ENCODE measurements around the gene PAK1. TPM values are rescaled to one million over a fixed set of nuclear protein-coding genes. Genes with fewer than 3 reads are reported as not detected.

The PAK1 gene
- polyA plus RNA-seq, 1 donor (not counting 4 experiments of a cell fraction or from before 2014, with no cell fraction given) = 78.2 TPM

GRCh38 chr11:77377734-77378133, 96.2 kb downstream of the PAK1 start:
- Histone ChIP-seq H3K4me2 (ENCODE audit: control insufficient read depth, extremely low read depth, insufficient read depth, low read depth, low read length) (no peak overlapping the region), H3K36me3 (ENCODE audit: control insufficient read depth in 2 of 2, extremely low read depth in 1 of 2, insufficient read depth in 2 of 2, low read length in 2 of 2) (peaks cover 0 to 6% of the 10 kb centered on the region in 2 experiments), H2AFZ (ENCODE audit: control insufficient read depth, low read length) (no peak overlapping the region), H3K4me3 (ENCODE audit: control insufficient read depth in 2 of 3, extremely low read depth in 1 of 3, insufficient read depth in 2 of 3, low read depth in 1 of 3, low read length in 3 of 3) (no peak overlapping the region), H3K9me3 (ENCODE audit: control insufficient read depth, low read depth, low read length) (no peaks in the 10 kb centered on the region), H3K4me1 (ENCODE audit: control insufficient read depth, extremely low read depth, insufficient read depth, low read length) (peaks cover 23% of the 10 kb centered on the region), H3K79me2 (ENCODE audit: control insufficient read depth, insufficient read depth, low read length) (no peaks in the 10 kb centered on the region), H3K27ac (ENCODE audit: control insufficient read depth, insufficient read depth, low read length) (no peak overlapping the region), H4K20me1 (ENCODE audit: control insufficient read depth, extremely low read depth, insufficient read depth, low read length) (no peaks in the 10 kb centered on the region), H3K9ac (ENCODE audit: control insufficient read depth, extremely low read depth, insufficient read depth, low read length) (no peak overlapping the region), H3K27me3 (ENCODE audit: control insufficient read depth, extremely low read depth, insufficient read depth, low read length) (no peaks in the 10 kb centered on the region), H3K9me1 (ENCODE audit: control insufficient read depth, extremely low read depth, insufficient read depth, low read length) (peaks cover 2% of the 10 kb centered on the region)
- TF ChIP-seq CTCF (optimal IDR thresholded peaks at IDR 0.05 in 1 of 3, IDR thresholded peaks at IDR 0.05 in 1 of 3, conservative IDR thresholded peaks at IDR 0.05 in 1 of 3; ENCODE audit: extremely low read depth in 1 of 3, insufficient read depth in 2 of 3, low read length in 3 of 3) (no peak), EZH2 (IDR thresholded peaks at IDR 0.05; ENCODE audit: low read length) (no peak)
- FAIRE-seq (no peak), DNase-seq (ENCODE audit: low read depth, low spot score) (no peak)
- dilution Hi-C loops (cut with MboI; ENCODE audit: extremely low pct_ligation_motif_present, low sequenced_read_pairs) = no loop called here

GRCh38 chr11:77375107-77375506, 98.8 kb downstream of the PAK1 start:
- H3K4me2 ChIP-seq (ENCODE audit: control insufficient read depth, extremely low read depth, insufficient read depth, low read depth, low read length) = peak overlapping the region; percentile 77
- H2AFZ ChIP-seq (ENCODE audit: control insufficient read depth, low read length) = no peak overlapping the region
- dilution Hi-C loops (cut with MboI; ENCODE audit: extremely low pct_ligation_motif_present, low sequenced_read_pairs) = no loop called here
- peaks cover 2% of the 10 kb centered on the region for H3K9me1 ChIP-seq (ENCODE audit: control insufficient read depth, extremely low read depth, insufficient read depth, low read length)
- no peak overlapping the region for H3K4me3 ChIP-seq (ENCODE audit: control insufficient read depth in 2 of 3, extremely low read depth in 1 of 3, insufficient read depth in 2 of 3, low read depth in 1 of 3, low read length in 3 of 3)
- no peak for DNase-seq (ENCODE audit: low read depth, low spot score)
- H3K9me3 ChIP-seq (ENCODE audit: control insufficient read depth, low read depth, low read length) = no peaks in the 10 kb centered on the region
- H4K20me1 ChIP-seq (ENCODE audit: control insufficient read depth, extremely low read depth, insufficient read depth, low read length) = no peaks in the 10 kb centered on the region
- TF ChIP-seq EZH2 (IDR thresholded peaks at IDR 0.05; ENCODE audit: low read length) (no peak), CTCF (optimal IDR thresholded peaks at IDR 0.05 in 1 of 3, IDR thresholded peaks at IDR 0.05 in 1 of 3, conservative IDR thresholded peaks at IDR 0.05 in 1 of 3; ENCODE audit: extremely low read depth in 1 of 3, insufficient read depth in 2 of 3, low read length in 3 of 3) (no peak)
- peaks cover 0 to 10% of the 10 kb centered on the region in 2 experiments for H3K36me3 ChIP-seq (ENCODE audit: control insufficient read depth in 2 of 2, extremely low read depth in 1 of 2, insufficient read depth in 2 of 2, low read length in 2 of 2)
- H3K27ac ChIP-seq (ENCODE audit: control insufficient read depth, insufficient read depth, low read length) = peak overlapping the region; percentile 67
- H3K4me1 ChIP-seq (ENCODE audit: control insufficient read depth, extremely low read depth, insufficient read depth, low read length) = peaks cover 23% of the 10 kb centered on the region
- H3K79me2 ChIP-seq (ENCODE audit: control insufficient read depth, insufficient read depth, low read length) = no peaks in the 10 kb centered on the region
- no peaks in the 10 kb centered on the region for H3K27me3 ChIP-seq (ENCODE audit: control insufficient read depth, extremely low read depth, insufficient read depth, low read length)
- no peak for FAIRE-seq
- no peak overlapping the region for H3K9ac ChIP-seq (ENCODE audit: control insufficient read depth, extremely low read depth, insufficient read depth, low read length)
